GM21737 (cell line): Measurements from ENCODE around the gene ANO7.

Experiments used
- ATAC-seq: cut with Tn5 transposase; IDR thresholded peaks from one replicate; pipeline ENCODE4 v1.9.1; 2021; ENCODE audit warnings: mild to moderate bottlenecking, moderate library complexity; ENCODE audit not compliant: unreplicated experiment

The ANO7 gene

DNA sequence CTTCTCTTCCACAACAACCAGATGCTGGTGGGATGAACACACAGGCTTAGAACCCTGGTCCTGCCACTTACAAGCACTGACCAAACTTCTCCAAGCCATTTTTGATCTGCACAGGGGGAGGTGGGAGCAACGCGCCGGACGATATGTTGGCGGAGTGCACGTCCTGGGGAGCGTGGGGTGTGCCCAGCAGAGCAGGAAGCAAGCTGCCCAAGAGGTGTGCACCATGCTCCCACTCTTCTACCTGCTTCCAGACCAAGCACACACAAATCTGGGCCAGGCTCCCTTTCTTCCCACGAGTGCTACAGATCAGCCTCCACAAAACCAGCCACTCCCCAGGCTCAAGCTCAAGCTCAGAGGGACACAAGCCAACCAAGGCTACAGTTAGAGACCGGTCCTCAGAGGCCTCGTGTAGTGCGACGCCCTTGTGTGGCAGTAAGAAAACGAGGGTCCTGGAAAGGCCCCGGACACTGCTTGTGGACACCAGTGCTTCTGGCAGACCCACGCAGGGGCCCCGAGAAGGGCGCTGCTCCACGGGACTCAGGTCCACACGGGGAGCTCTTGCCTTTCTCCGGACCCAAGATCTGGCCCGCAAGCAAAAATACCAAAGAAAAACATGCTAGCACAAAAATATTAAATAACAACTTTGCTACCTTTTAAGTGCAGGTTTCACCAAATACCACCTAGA, 52.0 kb downstream of the ANO7 start:
- ATAC-seq, result no peak

DNA sequence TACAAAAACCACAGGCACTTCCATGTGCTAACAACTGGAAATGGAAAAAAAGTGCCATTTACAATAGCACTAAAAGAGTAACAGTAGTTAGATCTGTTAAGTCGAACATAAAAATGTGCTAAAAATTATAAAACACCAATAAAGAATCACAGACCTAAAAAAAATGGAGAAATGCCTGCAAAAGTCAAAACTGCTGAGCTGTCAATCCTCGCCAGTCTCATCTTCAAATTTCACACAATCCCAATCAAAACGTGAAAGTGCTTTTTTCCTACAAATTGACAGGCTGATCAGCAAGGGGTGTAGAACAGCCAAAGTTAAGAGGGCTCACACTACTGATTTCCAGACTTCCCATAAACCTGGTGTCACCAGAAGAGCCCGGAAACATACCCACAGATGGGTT, 53.2 kb downstream of the ANO7 start:
- ATAC-seq, result no peak

DNA sequence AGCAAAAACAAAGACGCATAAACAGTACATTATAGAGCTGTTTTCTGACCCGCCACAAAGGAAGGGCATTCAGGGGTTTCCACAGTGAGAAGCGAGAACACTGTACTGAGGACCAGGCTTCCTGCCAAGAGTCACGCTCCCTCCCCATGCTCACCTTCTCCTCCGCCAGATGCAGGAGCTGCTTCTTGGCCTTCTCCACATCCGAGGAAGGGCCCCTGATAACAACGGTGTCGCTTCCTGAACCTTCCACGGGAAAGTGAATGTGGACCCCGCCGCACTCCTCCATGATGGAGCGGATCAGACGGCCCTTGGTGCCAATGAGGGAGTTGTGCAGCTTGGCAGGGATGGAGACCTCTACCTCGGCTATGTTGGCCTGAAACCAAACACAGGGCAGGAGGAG, 53.8 kb downstream of the ANO7 start:
- no peak for ATAC-seq

DNA sequence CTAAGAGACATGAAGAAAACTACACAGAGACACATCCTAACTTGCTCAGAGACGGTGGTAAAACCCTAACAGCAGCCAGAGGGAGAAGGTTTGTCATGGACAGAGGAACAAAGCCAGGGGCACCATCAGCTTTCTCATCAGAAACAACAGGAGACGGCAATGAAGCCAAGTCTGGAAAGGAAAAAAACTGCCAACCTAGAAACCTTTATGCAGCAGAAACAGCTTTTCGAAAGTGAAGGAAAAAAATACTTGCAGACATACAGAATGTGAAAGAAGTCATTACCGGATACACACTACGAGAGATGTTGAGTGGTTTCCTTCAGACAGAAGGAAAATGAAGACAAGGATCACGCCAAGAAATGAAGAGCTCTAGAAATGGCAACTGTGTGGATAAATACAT, 55.9 kb downstream of the ANO7 start:
- ATAC-seq, result no peak

DNA sequence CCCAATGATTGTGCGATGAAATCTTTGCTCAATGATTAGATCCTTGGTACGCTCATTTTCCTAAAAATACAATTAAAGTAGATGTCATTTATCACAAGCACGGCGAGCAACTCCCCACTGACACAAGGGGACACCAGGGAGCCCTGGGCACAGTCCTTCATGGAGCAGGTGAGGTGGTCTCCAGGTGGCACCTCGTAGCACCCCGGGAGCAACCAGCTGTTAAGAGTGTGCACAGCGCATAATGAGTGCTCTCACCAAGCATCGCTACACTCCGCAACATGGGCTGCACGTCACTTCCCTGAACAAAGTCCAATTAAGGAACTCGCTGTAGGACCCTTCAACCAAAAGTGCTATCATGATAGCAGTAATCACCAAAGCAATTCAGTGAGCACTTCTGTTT, 59.8 kb downstream of the ANO7 start:
- no peak for ATAC-seq

DNA sequence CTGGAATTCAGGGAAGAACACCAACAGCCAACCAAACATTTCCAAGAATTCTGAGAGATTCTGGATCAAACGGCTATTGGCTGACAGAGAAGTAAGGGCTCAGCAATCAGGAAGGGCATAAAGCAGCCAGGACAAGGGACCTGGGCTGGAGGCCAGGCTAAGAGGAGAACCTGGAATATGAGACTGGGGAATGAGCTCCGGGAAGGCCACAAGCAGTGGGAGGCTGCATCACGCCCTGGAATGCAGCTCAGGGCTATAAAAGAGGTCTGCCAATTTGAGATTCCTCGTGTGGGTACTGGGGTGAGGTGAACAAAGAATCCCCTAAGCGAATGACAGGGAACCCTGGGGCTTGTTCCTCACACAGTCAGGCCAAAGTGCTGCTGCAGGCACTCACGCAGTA, 60.4 kb downstream of the ANO7 start:
- ATAC-seq, result no peak

DNA sequence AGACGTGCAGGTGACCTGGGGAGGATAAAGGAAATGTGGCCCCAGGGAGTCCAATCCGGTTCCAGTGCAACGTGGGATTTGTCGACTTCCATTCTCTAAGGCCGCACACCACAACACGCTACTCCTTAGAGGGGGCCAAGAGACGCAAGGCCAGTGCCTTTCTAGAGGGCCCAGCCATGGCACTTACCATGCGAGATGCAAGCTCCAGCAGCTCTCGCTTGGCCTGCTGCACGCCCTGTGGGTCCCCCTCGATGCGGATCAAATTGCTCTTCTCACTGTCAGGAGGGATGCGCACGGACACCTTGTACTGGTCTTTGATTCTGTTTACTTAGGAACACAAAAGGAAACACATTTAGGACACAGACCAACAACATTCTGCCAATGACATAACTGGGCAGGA, 61.2 kb downstream of the ANO7 start:
- no peak for ATAC-seq

DNA sequence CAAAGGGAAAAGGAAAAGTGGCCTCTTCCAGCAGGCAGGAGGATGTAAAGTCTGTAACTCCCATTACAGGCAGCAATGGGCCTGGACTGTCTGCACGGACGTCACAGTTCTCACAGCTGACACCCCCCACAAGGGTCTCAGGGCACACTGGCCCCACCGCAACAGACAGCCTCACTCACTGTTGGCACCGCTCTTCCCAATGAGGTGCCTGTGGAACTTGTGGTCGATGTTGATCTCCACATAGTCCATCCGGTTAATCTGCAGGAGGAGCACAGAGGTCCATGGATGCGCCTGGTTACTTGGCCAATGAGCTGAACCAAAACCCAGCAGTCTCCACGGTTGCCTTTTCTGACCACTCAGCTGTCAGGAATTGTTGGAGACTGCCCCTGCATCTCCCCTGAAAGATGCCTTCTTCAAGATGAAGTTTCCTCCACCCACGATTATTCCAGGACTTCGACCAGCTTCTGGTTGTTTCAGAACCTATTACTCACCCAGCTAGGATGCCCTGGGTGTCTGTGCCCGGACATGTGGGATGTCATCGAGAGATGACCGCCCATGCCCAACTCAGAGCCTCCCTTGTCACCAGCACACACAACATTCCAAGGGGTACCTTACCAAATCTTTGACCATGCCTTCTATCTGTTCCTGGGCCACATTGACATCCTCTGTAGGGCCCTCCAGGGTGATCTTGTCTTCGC, 64.5 kb downstream of the ANO7 start:
- ATAC-seq, result no peak

DNA sequence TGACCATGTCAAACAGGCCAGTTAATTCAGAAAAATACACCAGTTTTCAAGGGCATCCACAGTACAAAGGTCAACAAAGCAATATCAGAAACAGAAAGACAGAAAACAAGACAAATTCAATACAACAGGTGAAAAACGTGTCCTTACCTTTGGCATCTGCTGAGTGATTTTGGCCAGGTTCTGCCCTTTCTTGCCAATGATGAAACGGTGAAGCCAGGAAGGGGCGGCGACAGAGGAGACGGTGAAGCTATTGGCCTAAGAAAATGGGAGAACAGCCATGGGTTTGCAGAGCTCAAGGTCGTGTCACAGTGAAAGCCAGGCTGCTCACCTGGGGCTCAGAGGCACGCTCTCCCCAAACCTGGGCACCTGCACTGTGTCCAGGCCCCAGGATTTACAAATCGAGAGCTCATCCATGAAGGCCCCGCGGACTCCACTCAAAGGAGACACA, 66.5 kb downstream of the ANO7 start:
- ATAC-seq, result no peak

DNA sequence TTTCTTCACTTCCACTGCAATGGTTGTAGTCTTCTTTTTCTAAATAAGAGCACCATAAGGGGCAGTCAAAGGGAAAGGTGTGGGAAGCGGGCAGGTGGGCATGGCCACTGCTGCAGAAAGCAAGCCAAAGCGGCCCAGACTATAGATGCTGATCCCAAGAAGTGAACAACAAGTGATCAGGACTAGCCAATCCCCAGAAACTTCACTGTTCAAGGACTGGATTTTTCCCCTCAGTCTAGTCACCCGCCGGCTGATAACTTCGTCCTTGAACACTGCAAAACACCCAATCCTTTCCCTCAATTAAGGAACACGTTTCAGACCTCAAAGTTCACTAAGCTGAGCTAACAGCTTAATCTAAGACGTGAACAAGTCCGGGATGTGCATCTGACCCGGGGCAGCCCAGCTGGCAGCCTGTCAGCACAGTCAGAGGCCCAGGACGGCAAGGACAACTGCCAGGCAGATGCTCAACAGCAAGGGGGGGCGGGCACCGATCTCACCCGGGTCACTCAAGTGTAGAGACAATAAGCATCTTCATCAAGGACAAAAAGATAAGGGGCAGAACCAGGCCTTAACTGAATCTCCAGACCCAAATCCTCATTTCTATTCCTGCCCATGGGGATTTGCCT, 67.2 kb downstream of the ANO7 start:
- ATAC-seq, result no peak

DNA sequence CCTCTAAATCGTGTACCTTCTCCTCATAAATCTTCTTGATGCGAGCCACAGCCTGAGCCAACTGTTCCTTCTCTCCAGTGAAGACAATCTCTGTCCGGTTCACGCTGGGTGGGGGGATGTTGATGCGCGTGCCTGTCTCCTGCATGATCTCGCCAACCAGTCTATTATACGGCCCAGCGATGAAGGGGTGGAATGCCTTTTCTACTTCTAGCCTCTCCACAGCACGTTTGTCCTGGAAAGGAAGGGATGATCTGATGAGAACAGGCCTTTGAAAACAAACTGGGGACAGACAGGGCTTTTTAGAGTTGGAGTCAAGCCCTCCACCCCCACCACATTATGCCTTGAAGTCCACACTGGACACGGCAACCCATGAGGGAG, 67.7 kb downstream of the ANO7 start:
- no peak for ATAC-seq

DNA sequence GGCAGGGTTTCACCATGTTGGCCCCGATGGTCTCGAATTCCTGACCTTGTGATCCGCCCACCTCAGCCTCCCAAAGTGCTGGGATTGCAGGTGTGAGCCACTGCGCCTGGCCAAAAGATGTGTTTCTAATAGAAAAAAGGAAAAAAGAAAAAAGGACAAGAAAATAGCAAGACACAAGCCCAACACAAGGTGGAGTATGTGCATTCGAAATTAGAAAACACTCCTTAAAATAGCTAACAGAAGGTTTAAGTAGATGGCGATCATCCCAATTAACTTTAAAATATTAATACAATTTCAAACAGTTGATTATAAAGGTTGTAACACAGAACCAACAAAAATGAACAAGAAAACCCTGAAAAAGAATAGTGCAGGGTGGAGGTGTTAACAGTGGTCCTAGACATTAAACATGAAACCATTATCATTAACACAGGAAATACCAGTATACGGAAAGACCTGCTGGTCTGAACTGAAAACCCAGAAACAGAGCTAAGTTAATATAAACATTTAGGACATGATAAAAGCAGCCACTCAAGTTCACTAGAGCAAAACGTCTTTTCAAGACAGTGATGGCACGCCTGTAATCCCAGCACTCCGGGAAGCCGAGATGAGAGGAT, 69.0 kb downstream of the ANO7 start:
- no peak for ATAC-seq

DNA sequence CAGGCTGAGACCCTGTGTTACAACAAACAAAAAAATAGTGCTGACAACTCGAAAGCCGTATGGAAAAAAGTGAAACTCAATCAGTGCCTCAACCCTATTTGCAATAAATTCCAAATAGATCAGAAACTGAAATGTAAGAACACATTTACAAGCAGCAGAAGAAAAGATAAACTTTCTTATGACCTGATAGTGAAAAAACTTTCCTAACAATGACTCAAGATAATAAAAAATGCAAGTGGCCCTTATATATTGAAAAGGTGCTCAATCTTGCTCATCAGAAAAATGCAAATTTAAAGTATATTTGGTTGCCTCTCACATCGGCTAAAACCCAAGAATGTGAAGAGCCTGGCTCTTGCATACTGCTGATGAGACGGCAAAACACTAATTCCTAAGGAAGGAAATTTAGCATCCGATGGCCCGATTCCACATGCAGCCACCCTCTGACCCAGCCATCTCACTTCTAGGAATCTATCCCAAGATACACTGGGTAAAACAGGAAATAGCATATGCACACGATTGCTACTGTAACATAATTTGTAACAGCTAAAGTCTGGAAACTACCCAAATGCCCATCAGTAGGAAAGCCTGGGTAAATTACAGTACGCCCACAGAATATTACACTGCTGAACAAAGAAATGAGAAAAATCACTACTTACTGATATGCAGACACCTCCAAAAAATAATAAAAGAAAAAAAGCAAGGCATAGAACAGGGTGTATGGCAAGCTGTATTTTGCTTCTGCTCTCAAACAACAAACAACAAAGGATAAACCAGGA, 70.2 kb downstream of the ANO7 start:
- ATAC-seq, result no peak

DNA sequence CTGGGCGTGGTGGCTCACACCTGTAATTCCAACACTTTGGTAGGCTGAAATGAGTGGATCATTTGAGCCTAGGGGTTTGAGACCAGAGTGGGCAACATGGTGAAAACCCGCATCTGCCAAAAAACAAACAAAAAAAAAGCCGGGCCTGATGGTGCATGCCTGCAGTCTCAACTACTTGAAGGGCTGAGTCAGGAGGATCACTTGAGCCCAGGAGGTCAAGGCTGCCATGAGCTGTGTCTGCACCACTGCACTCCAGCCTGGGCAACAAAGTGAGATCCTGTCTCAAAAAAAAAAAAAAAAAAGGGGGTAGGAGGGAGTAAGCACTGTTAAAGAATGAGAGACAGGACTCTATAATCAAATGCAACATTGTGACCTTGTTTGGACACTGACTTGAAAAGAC, 72.4 kb downstream of the ANO7 start:
- no peak for ATAC-seq

DNA sequence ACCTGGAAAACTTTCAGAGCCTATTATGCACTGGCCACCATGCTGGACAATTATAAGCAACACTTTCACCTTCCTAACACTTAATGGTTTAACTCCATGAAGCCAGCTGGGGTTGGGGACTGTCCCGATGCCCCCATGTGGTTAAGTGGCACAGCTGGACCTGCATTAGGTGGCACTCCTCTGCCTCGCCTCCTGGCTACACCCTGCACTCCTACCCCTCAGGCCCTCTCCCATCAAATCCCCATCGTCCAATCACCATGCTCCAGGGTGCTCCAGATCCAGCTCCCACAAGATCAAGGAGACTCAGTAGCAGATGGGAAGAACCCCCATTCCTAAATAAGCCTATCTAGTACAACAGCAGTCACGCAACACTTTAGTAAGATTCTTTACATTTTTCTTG, 73.2 kb downstream of the ANO7 start:
- ATAC-seq, result no peak

DNA sequence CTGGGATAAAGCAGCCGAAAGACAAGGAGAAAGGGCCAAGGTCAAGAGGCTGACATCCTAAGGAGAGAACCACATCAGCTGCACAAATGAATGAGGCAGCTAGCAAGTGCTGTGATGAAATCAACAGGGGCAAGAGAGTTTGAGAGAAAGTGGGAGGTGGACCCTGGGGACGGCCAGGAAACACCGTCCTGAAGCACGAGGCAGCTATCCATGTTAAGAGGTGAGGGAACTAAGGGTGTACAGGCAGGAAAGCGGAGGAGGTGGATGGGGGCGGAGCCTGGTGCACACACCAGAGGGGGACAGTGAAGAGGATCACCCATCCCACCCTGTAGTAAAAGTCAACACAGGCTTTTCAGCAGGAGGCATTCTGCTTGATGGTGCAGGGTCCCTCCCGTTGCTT, 74.6 kb downstream of the ANO7 start:
- no peak for ATAC-seq

DNA sequence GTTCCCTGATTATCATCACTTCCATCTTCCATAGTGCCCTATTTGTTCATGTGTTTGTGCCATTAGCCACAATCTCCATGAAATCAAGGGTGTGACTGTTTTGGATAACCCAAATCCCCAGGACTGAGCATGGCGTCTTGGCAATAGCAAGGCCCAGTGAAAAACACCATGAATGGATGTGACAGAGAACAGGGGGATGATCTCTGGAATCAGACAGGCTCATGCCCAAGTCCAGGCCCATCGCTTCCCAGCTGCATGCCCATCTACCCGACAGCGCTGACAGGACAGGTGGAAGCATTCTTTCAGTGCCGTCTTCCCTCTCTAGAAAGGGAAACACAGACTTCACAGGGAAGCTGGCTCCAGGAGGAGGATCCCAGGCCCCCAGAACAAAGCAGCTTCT, 77.0 kb downstream of the ANO7 start:
- ATAC-seq, result no peak

DNA sequence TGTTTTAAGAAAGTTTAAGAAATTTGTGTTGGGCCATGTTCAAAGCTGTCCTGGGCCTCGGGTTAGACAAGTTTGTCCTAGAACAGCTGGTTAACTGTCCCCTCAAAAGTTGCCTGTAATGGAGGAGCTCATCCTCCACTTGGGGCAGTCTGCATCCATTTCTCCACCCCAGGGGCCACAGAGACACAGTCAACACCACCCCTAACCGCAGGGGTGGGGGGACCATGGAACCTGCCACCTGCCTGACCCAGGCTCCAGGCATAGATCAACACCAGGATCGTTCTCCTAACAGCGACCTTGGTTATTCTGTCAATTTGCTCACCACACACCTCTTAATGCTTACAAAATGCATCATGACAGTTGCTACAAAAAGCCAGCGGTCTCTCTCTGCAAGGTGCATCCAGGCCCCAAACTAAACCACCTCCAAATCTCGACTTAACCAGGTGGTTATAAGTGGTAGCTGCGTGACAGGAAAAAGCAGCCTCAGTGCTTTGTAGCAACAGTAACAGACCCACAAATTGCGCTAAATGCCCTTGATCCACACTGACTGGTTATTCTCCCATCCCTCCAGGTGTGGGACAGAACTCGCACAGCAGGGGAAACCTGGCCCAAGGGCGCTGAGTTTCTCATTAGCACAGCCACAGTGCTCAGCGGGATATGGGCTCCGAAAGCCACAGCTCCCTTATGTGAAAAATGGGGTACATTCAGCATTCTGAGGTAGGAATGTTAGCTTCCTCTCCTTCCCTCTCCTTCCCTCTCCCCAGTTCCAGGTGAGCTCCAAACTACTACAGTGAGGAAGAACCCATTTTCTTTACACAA, 79.0 kb downstream of the ANO7 start:
- no peak for ATAC-seq

DNA sequence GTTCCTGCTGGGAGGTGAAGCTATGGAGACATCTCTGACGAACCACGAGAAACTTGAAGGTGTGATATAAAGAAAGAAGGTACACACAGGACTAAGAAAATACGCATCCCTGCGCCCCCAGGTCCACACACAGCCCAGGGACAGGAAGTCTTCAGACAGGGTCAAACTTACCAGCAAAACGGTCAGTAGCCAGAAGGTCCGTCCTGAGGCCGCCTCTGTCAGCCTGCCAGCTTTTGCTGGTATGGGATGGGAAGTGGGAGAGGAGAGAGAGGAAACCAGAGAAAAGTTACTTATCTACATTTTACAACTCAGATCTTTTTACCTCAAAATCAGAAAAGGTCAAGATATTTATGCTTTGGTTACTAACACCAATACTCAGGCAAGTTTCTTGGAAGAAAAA, 79.8 kb downstream of the ANO7 start:
- no peak for ATAC-seq

DNA sequence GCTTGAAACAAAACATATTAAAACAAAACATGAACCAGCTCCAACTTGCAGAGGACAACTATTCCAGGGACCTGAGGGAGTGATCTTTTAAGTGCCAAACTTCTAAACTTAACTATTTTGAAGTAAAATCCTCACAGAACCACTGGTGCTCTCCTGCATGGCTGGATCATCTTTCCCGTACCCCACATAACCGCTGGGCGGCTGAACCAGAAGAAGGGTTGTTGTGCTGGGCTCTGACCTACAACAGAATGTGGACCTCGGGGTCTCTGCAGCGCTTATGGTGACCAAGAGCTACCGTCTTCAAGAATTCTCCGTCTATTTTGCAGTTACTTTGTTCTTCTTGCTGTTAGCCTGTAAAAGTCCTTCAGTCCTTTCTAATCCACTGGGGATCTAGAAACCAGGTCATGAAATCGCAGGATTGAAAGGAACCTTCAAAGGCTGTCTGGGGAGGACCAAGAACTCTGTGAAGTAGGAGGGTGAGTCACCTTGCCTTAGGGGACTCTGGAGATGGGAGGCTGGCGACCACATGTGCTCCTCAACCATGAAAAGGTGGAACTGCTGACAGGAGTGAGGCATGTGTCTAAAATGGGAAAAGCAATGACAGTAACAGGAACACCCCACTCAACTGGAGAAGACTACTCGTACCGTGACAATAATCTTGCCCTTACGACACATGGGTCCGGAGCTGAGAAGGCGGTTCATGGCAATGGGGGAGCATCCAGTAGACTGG, 80.4 kb downstream of the ANO7 start:
- no peak for ATAC-seq
